Measurements from ENCODE around the gene TAF1A. TPM values are rescaled to one million over a fixed set of nuclear protein-coding genes. Genes with fewer than 3 reads are reported as not detected.

The TAF1A gene
- total RNA-seq = 9.8 and 13.0 TPM in 2 replicates

DNA sequence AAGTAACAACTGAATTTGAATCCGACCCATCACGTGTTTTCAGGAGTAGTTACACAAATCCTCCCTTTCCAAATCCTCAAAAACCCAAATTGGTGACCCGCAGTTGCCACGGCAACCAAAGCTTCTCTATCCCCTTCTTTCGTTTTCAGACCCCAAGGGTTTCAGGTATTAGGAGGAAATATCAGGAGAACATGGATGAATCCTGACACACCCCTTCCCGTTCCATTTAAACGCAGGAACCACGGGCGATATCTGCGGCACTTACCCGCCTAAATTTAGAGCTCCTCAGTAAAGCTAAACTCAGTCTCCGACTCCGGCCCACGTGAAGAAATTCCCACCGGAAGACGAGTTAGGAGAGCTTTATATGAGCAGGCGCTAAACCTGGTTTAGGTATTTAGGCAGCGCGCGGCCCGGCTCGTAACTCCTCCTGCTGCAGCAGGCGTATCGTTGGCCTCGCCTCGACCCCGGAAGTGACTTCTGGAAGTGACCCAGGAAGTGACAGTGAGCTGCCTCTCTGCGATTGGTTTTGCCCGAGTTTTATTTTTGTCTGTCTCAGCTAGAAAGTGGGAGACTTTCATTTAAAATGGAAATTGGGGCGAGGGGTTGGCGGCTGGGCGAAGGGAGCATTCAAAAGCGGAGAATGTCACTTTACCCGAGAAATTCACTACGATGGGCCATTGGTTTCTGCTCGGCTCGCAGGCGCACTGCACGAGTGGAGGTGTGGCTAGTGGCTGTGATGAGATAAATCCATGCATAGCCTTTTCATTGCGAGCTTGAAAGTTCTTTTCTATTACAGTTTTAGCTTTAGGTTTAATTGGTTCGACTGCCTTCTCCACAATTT is at the start of gene TAF1A:
Gene TAF1A (minus strand): TSS at position 472 of the 841 bp plus-strand sequence.

DNA sequence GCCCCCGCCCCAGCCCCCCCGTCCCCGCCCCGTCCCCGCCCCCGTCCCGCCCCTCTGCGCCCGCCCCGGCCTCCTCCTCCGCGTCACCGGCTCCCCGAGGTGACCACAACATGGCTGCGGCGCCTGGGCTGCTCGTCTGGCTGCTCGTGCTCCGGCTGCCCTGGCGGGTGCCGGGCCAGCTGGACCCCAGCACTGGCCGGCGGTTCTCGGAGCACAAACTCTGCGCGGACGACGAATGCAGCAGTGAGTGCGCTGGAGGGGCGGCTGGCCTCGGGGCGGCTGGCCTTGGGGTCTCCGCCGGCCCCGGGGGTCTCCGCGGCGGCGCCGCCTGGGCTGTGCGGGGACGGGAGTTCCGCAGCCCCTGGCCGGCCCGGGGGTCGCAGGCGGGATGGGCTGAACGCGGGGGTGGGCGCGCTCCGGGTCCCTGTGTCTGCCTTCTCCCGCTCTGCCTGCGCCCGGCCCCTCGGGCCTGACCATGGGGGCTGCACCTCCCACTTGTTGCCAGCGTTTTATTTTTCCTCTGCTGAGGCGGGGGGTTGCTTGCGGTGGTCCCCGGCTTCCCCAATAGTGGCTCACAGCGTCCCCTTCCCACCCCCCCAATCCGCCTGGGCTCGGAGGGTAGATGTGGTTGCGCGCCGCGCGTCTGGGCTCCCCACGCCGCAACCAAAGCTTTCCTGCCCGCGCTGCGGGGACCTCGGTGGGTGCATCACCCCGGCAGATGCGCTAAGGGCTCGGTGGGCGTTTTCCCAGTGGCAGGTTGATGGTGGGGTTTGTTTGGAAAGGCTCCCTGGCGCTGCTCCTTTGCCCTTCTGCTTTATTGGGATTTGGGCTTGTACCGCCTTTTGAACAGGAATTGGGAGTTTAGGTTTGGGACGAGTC is 28.5 kb upstream of the TAF1A start, which contains the start of gene MIA3:
Gene MIA3 (plus strand): TSS at position 97 of the 879 bp plus-strand sequence. CDS start 14 bp downstream, at position 111.

DNA sequence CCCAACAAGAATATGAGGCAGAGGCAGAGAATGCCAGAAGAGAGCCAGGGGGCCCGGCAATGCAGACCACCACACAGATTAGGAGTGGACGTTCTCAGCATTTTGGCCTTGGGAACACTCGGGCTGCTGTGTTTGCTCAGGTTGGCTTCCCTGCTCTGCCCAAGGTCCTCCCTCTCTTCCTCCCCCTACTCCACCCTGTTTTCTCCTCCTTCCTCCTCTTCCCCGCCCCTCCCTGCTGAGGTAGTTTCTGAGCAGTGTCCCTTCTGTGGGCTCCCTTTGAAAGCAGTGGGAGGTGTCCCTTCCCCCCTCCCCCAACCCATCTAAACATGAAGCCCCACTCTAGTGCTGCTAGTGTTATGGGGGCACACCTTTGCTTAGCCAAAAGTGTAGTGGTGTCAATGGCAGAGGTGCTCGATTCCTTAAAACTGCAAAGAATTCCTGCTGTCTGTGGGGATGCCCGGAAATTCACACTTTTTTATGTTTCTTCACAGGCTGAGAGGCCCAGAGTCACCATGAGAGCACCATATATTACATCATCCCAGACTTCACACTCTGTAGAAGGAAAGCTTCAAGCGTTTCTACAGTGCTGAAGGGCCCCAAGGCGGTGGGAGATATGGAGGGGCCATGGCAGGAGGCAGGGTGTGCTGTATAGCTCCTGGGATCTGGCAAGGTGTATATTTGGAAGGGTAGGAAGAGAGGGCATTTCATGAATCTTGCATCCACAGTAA is 41.6 kb downstream of the TAF1A start, which contains the start of gene HHIPL2:
Gene HHIPL2 (minus strand): TSS at position 161 of the 728 bp plus-strand sequence. CDS start 60 bp downstream, at position 101.

Other genes with a start within 250 kb of the TAF1A start
- gene HHIPL2, start 41.8 kb downstream of the TAF1A start, total RNA-seq = 0.44 TPM in 1 of 2 replicates, not detected in the other
- gene MIA3, start 28.2 kb upstream of the TAF1A start, total RNA-seq = 46.8 and 86.7 TPM in 2 replicates
- gene AIDA, start 122.6 kb upstream of the TAF1A start, total RNA-seq = 40.9 and 78.9 TPM in 2 replicates
- gene BROX, start 122.6 kb upstream of the TAF1A start, total RNA-seq = 56.2 and 84.6 TPM in 2 replicates
- gene FAM177B, start 147.3 kb upstream of the TAF1A start, total RNA-seq = 0.29 TPM in 1 of 2 replicates, not detected in the other
- gene DISP1, start 225.1 kb upstream of the TAF1A start, total RNA-seq = 4.2 and 5.5 TPM in 2 replicates

Measured in placental pericyte (primary cell).